CD4-positive, alpha-beta T cell treated with Interleukin-17A for 4 hours (primary cell): ENCODE data around the gene NOP58.
"Not testable (repeated sequence)": the region's sequence is repeated elsewhere in the genome, so short reads cannot be mapped to it uniquely, and the experiment has no call there.

Source experiments
- DNase-seq: peaks from one replicate; pipeline ENCODE4 v3.0.0-alpha.2; 2020; ENCODE audit warnings: mixed read lengths

The NOP58 gene

GRCh38 chr2:202265467-202266277 lies at the start of gene NOP58:
Gene NOP58 (plus strand): TSS chr2:202265763. CDS start chr2:202265942, 179 bp downstream.
- peak; percentile 85 for DNase-seq

- no peak for DNase-seq
Observed at GRCh38 chr2:202221873-202222272, 43.7 kb upstream of the NOP58 start.

- peak; percentile 2 for DNase-seq
Observed at GRCh38 chr2:202237787-202238233, 27.8 kb upstream of the NOP58 start.

DNA sequence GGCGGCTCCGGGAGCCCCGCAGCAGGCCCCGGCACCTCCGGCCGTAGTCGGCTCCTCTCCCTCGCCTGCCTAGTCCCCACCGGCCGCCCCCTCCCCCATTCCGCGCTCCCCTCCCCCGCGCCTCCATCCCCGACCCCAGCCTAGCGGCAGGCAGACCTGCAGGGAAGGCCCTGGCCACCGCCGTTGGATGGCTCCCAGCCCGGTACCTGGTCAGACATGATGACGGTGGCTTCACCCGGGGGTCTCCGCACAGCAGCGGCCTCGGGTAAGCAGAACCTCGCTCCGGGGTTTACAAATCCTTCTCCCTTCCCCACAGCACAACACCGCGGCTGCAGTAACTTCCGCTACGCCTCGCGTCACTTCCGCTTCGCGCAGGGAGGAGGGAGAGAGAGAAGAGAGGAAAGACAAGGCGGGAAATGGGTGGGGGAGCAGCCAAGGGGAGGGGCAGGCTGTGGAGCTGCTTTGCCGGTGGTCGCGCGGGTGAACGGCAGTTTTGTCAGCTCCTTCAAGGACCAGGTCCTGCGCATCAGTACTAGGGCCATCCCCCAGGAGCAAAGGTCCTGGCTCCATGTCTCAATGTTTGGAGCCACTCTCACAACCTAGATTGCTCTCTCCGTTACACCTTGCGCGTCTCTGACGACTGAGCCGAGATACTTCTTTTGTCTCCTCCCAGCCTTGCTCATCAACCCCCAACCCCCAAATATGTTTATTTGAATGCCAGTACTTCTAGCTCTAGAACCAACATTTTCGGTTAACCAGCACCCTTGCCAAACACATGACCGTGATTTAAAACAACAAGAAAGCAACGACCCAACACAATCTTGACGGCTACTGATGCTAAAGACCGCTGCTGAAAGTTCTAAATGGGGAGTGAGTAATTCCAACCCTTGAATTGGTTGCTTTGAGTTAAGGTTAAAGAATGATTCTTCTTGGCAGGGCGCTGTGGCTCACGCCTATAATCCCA lies 27.0 kb upstream of the NOP58 start, which contains the start of gene SUMO1:
SUMO1 (minus strand) TSS at position 364 of the 964 bp plus-strand sequence; CDS start at position 218, 146 bp downstream.
- peak; percentile 91 for DNase-seq

GRCh38 chr2:202247710-202248109 lies 17.9 kb upstream of the NOP58 start:
- DNase-seq, result not testable (repeated sequence)

GRCh38 chr2:202249521-202250253 lies 15.9 kb upstream of the NOP58 start:
- DNase-seq, result no peak

DNA sequence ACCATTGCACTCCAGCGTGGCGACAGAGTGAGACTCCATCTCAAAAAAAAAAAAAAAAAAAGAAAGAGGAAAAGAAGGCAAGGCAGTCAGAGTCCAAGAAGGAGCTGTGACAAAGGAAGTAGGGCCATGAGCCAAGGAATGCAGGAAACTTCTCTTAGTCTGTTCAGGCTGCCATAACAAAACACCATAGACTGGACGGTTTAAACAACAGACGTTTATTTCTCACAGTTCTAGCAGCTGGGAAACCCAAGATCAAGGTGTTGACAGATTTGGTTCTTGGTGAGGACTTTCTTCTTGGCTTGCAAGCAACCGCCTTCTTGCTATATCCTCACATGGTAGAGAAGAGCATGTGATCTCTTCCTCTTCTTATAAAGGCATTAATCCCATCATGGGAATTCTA lies 14.1 kb upstream of the NOP58 start:
- DNase-seq, result no peak

GRCh38 chr2:202261531-202261930 lies 4.0 kb upstream of the NOP58 start:
- DNase-seq, result no peak

DNA sequence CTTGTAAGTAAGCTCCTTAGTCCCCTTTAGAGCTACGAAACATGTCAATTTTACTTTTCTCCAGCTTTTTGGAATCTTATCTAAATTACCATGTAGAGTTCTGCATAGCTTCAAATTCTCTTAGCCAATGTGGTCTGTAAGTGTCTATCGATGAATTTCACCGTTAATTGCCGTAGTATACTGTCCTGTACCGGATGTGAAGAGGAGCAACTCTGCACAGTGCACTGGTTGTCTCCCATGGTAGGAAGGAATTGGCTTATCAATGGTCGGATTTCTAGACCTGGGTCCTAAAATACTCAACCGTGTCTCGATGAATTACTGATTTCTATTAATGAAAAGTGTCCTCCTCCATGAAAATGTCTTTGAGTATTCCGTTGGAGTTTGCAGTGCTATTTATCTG lies 1.9 kb downstream of the NOP58 start:
- peak; percentile 20 for DNase-seq

- no peak for DNase-seq
Observed at GRCh38 chr2:202269585-202269984, 4.0 kb downstream of the NOP58 start.

DNA sequence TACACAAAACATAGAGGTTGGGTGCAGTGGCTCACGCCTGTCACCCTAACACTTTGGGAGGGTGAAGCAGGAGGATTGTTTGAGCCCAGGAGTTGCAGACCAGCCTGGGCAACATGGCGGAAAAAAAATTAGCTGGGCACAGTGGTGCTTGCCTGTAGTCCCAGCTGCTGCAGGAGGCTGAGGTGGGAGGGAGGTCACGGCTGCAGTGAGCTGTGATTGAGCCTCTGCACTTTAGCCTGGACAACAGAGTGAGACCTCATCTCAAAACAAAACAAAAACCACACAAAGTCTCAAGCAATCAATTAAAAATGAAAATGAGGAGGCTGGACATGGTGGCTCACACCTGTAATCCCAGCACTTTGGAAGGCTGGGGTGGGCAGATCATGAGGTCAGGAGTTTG lies 4.9 kb downstream of the NOP58 start:
- DNase-seq, result no peak

DNA sequence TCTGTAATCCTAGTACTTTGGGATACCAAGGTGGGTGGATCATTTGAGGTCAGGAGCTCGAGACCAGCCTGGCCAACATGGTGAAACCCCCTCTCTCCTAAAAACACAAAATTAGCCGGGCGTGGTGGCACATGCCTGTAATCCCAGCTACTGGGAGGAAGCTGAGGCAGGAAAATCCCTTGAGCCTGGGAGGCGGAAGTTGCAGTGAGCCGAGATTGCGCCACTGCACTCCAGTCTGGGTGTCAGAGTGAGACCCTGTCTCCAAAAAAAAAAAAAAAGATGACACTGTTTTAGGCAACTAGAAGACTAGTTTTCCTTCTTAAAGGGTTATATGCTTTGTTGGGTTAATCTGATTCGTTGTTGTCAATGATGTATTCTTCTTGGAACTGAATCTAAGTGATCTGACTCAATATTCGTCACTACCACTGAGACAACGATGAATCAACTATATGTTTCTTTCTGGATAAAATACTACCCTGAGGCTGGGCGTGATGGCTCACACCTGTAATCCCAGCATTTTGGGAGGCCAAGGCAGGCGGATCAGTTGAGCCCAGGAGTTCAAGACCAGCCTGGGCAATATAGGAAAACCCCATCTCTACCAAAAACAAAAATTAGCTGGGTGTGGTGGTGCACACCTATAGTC lies 10.6 kb downstream of the NOP58 start:
- DNase-seq, result not testable (repeated sequence)

DNA sequence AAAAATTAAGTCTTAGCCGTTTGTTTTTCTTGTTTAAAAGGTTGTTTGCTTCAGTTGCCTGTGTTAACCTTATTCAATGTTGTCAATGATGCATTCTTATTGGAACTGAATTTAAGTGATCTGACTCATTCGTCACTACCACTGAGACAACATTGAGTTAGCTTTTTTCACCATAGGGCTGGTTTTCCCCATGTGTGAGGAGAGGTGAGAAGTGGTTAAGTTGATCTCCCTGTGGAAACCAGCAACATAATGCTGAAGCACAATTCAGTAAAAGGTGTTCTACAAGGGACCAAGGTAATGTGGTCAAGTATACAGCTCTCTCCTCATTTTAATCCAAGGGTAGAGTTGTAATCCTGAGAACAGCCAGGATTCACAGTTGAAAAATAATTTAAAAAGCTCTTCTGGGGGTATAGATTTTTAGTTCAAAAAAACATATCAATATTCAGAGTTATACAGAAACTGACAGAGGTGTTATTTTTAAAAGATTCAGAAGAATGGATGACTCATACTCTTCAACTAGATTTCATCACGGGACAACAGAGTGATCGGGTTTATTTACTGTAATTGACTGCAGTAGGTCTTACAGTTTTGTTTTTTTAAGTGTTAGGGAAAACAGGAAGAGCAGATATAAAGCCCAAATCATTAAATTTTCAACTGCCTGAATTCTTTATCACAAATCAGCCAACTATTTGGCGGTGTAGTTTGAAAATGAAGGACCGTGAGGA lies 12.6 kb downstream of the NOP58 start:
- no peak for DNase-seq

DNA sequence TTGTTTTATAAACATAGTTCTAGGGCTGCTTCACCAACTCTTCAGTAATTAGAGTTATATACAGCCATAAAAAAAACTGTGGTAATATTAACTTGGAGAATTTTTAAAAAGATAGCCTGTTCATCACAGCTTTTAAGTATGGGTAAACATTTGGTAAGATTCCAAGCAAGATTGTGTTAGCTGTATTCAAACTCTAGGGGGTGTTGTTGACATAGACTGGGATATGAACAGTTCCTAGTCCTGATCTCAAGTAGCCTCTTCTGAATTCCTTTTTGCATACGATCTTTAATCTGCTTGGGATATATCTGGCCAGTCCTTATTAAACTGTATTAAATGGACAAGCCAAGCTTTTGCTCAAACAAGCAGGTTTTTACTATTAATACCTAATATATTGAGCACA lies 13.4 kb downstream of the NOP58 start:
- no peak for DNase-seq

- no peak for DNase-seq
Observed at GRCh38 chr2:202286595-202286994, 21.0 kb downstream of the NOP58 start.

DNA sequence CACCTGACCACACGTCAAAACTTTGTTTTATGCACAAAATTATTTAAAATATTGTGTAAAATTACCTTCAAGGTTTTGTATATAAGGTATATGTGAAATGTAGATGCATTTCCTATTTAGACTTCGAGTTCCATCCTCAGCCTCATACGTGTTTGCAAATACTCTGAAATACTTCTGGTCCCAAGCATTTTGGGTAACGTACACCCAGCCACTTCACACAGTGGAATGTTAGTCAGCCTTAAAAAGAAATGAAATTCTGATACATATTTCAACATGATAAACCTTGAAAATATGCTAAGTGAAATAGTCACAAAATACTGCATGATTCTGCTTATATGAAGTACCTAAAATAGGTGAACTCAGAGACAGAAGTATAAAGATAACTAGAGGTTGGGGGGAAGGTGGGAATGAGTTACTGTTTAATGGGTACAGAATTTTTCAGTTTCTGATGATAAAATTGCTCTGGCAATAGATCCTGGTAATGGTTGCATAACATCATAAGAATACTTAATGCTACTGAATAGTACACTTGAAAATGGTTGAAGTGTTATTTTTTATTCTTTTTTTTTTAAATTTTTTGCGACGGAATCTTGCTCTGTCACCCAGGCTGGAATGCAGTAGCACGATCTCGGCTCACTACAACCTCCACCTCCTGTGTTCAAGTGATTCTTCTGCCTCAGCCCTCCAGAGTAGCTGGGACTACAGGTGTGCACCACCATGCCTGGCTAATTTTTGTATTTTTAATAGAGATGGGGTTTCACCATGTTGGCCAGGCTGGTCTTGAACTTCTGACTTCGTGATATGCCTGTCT lies 24.0 kb downstream of the NOP58 start:
- no peak for DNase-seq

GRCh38 chr2:202290316-202290715 lies 24.8 kb downstream of the NOP58 start:
- DNase-seq, result no peak

GRCh38 chr2:202290970-202291369 lies 25.4 kb downstream of the NOP58 start:
- no peak for DNase-seq

- DNase-seq, result no peak
Observed at GRCh38 chr2:202299712-202300111, 34.1 kb downstream of the NOP58 start.

DNA sequence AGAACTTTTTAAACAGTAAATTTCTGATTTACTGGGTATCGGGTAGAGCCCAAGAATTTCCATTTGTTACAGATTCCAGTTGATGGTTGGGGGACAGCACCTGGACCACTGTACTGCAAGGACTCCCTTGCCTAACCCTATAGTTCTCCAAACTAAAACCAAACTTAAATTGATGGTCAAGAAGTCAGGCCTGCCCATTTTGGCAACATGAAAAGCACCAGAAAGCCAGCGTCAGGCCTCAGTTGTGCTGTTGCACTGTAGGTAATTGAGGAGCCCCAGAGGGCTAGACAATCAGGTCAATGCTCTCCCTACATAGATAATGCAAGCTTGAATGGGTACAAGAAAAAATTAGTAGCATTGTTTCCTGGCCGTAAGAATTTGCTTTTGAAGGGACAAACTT lies 40.5 kb downstream of the NOP58 start:
- no peak for DNase-seq

DNA sequence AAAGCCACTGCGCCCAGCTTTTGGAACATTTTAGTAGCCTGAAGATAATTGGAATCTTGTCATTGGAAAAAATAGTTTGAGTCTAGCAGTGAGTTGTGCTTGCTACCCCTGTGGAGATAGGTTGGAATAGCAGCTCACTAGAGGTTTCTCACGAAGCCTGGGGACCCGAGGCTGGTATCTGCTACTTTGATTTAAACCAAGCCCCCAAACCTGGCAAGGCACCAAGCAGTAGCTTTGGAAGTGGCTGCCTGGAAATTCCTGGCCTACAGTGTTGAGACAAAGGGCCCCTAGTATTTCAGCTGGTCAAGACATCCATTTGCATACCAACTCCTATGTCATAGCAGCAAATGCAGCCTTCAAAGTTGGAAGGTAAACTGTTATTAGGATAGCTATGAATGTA lies 42.1 kb downstream of the NOP58 start:
- no peak for DNase-seq
